Panc1 (cell line): ENCODE measurements around the gene CALHM6. TPM values are rescaled to one million over a fixed set of nuclear protein-coding genes. Genes with fewer than 3 reads are reported as not detected.

Experiments used
- ATAC-seq: fragments of 200-7000 bp; cut with Tn5 transposase; 2 replicates; pipeline ENCODE4 v1.9.1; 2020; ENCODE audit warnings: mild to moderate bottlenecking, moderate library complexity
- BruUV-seq: library from RNA; stranded (reverse); fragments of 400-500 nt; replicated peaks from 2 replicates; lab custom pipeline; 2021; lab: Mats Ljungman, UMichigan
- CTCF ChIA-PET: fragments of 300-600 bp; sonication (Branson Sonifier 250); formaldehyde crosslinking; loops from one replicate; lab custom pipeline; 2022; ENCODE audit warnings: antibody characterized with exemption; lab: Charles Lee
- POLR2A ChIA-PET: fragments of 300-600 bp; sonication (Branson Sonifier 250); formaldehyde crosslinking; loops from one replicate; lab custom pipeline; 2022; ENCODE audit warnings: antibody characterized with exemption; lab: Charles Lee
- DNase-seq: peaks from one replicate; pipeline ENCODE4 v3.0.0-alpha.2; 2010; ENCODE audit warnings: low read depth, low spot score
- H3K27ac ChIP-seq: 2 replicates; pipeline ENCODE4 v1.5.1; 2011; ENCODE audit warnings: mild to moderate bottlenecking, low read length, inconsistent platforms
- H3K27me3 ChIP-seq: fragments of 200-500 bp; sonication (Bioruptor generic); 2 replicates; pipeline ENCODE4 v1.6.0; 2014; ENCODE audit warnings: low read length, inconsistent platforms; ENCODE audit not compliant: control insufficient read depth, insufficient read depth
- H3K36me3 ChIP-seq: fragments of 200-500 bp; sonication (Bioruptor generic); 2 replicates; pipeline ENCODE4 v1.5.1; 2014; ENCODE audit warnings: inconsistent platforms, mild to moderate bottlenecking, low read length, moderate library complexity; ENCODE audit not compliant: control insufficient read depth, insufficient read depth
- H3K4me1 ChIP-seq: 2 replicates; pipeline ENCODE4 v1.5.1; 2011; ENCODE audit warnings: inconsistent platforms, mild to moderate bottlenecking, low read length, moderate library complexity; ENCODE audit not compliant: control insufficient read depth, insufficient read depth
- H3K4me3 ChIP-seq, 2 experiments: 2 replicates each; pipeline ENCODE4 v1.5.1; 2011 to 2012; ENCODE audit warnings: low read depth in 2 of 2, low read length in 2 of 2, mild to moderate bottlenecking in 2 of 2, inconsistent platforms in 1 of 2, moderate library complexity in 1 of 2
- H3K9me3 ChIP-seq: fragments of 200-500 bp; sonication (Bioruptor generic); 2 replicates; pipeline ENCODE4 v1.5.1; 2014; ENCODE audit warnings: low read depth, mild to moderate bottlenecking, inconsistent platforms, low read length, moderate library complexity; ENCODE audit not compliant: control insufficient read depth, insufficient read depth
- POLR2AphosphoS5 ChIP-seq: IDR thresholded peaks from 2 replicates; pipeline ENCODE4 v1.6.1; 2012; ENCODE audit warnings: mild to moderate bottlenecking, low read depth, low read length, moderate library complexity
- SIN3A ChIP-seq: IDR thresholded peaks from 2 replicates; pipeline ENCODE4 v1.6.1; 2012; ENCODE audit warnings: low read depth, mild to moderate bottlenecking, low read length, moderate library complexity, borderline replicate concordance; ENCODE audit not compliant: insufficient read depth
- TCF7L2 ChIP-seq: IDR thresholded peaks from 2 replicates; pipeline ENCODE4 v1.6.1; 2011; ENCODE audit warnings: mild to moderate bottlenecking, low read depth, low read length, inconsistent platforms
- in situ Hi-C: cut with HindIII; loops from 2 replicates; pipeline ENCODE4 v1.10.0; 2016; ENCODE audit warnings: low sequenced_read_pairs, low pct_unique_long_range_greater_than_20kb
- intact Hi-C: fragments of 100-400 bp; cut with micrococcal nuclease; formaldehyde crosslinking; loops from one replicate; pipeline ENCODE4 v1.10.0; 2022; ENCODE audit not compliant: unreplicated experiment
- total RNA-seq: library from RNA; stranded (reverse); gene quantifications from one replicate; pipeline ENCODE4 v1.2.1, GENCODE V29; 2021; ENCODE audit not compliant: unreplicated experiment
- TF ChIP-seq, protein P1 (sequence below), 2 experiments: IDR thresholded peaks; 2 replicates each; pipeline ENCODE4 v1.6.1; 2011 to 2012; ENCODE audit warnings: low read depth in 2 of 2, control low read depth in 1 of 2, low read length in 1 of 2, mild to moderate bottlenecking in 1 of 2, moderate library complexity in 1 of 2; ENCODE audit not compliant: insufficient read depth in 1 of 2
- TF ChIP-seq, protein P2 (sequence below): fragments of 450-650 bp; IDR thresholded peaks from 2 replicates; pipeline ENCODE4 v1.5.1; 2017; ENCODE audit warnings: mild to moderate bottlenecking

CALHM6 gene
- total RNA-seq, 1 experiment from 2014 or later: not detected

DNA sequence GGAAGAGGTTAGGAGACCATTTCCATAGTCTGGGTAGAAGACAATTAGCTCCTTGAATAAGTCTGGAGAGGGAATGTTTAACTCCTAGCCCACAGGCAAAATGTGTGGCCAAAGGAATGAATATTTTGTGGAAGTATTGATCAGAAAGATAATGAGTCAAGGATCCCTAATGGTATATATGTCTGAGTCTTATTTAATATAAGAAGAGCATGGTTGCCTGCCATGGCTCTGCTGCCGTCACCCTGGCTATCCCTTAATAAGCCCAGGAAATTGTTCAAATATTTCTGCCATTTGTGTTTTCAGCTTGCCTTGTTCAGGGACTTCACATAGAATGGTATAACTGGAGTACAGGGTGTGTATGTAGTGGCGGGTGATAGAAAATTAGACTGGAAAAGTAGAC lies 18.1 kb upstream of the CALHM6 start:
- CTCF ChIA-PET: no interaction called here
- no TSS peak for BruUV-seq
- intact Hi-C loops: no loop called here

DNA sequence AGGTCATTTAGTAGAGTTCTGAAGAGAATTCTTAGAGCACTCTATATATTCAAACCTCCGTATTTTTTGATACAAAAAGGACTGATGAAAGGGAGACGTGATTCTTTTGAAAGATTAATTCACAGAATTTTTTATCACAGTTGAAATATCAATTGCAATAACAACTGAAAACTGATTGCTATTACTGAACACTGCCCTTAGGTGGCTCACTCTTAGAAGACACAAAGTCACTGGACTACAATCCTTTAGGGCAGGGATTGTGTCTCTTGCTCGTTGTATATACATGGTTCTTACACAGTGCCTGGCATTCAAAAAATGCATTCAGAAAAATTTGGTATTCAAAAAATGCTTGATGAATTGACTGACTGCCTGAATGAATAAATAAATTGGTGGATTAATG lies 17.1 kb upstream of the CALHM6 start:
- H3K9me3 ChIP-seq: no peaks in the 10 kb centered on the region
- ATAC-seq: peak; percentile 80
- H3K4me3 ChIP-seq: no peak overlapping the region
- in situ Hi-C loops (no loop called here), intact Hi-C loops (no loop called here)
- ChIA-PET CTCF (interaction anchor here (1.1 kb wide), 1 partner anchor 135 kb away, joined by 3 read pairs; no protein-coding TSS in a partner anchor), POLR2A (no interaction called here)
- no peak overlapping the region for H3K27ac ChIP-seq
- no peaks in the 10 kb centered on the region for H3K36me3 ChIP-seq
- DNase-seq: peak; percentile 10
- H3K27me3 ChIP-seq: peaks cover 11% of the 10 kb centered on the region
- H3K4me1 ChIP-seq: no peaks in the 10 kb centered on the region
- no TSS peak for BruUV-seq
- TF ChIP-seq, protein P1, sequence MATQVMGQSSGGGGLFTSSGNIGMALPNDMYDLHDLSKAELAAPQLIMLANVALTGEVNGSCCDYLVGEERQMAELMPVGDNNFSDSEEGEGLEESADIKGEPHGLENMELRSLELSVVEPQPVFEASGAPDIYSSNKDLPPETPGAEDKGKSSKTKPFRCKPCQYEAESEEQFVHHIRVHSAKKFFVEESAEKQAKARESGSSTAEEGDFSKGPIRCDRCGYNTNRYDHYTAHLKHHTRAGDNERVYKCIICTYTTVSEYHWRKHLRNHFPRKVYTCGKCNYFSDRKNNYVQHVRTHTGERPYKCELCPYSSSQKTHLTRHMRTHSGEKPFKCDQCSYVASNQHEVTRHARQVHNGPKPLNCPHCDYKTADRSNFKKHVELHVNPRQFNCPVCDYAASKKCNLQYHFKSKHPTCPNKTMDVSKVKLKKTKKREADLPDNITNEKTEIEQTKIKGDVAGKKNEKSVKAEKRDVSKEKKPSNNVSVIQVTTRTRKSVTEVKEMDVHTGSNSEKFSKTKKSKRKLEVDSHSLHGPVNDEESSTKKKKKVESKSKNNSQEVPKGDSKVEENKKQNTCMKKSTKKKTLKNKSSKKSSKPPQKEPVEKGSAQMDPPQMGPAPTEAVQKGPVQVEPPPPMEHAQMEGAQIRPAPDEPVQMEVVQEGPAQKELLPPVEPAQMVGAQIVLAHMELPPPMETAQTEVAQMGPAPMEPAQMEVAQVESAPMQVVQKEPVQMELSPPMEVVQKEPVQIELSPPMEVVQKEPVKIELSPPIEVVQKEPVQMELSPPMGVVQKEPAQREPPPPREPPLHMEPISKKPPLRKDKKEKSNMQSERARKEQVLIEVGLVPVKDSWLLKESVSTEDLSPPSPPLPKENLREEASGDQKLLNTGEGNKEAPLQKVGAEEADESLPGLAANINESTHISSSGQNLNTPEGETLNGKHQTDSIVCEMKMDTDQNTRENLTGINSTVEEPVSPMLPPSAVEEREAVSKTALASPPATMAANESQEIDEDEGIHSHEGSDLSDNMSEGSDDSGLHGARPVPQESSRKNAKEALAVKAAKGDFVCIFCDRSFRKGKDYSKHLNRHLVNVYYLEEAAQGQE (IDR thresholded peaks at IDR 0.05; ENCODE audit: insufficient read depth in 1 of 2, low read depth in 2 of 2, low read length in 1 of 2): no peak
- no peak for TF ChIP-seq SIN3A
- TF ChIP-seq TCF7L2: no peak
- TF ChIP-seq, protein P2, sequence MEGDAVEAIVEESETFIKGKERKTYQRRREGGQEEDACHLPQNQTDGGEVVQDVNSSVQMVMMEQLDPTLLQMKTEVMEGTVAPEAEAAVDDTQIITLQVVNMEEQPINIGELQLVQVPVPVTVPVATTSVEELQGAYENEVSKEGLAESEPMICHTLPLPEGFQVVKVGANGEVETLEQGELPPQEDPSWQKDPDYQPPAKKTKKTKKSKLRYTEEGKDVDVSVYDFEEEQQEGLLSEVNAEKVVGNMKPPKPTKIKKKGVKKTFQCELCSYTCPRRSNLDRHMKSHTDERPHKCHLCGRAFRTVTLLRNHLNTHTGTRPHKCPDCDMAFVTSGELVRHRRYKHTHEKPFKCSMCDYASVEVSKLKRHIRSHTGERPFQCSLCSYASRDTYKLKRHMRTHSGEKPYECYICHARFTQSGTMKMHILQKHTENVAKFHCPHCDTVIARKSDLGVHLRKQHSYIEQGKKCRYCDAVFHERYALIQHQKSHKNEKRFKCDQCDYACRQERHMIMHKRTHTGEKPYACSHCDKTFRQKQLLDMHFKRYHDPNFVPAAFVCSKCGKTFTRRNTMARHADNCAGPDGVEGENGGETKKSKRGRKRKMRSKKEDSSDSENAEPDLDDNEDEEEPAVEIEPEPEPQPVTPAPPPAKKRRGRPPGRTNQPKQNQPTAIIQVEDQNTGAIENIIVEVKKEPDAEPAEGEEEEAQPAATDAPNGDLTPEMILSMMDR: peak; percentile 73; the same call in 1 of the 2 replicates

More for the DNA sequence above, 18.1 kb upstream of the CALHM6 start:
- ATAC-seq (no peak), DNase-seq (no peak)
- no peaks in the 10 kb centered on the region for H3K4me1 ChIP-seq
- H3K4me3 ChIP-seq: no peak overlapping the region
- H3K27ac ChIP-seq: no peak overlapping the region
- POLR2A ChIA-PET: no interaction called here
- H3K36me3 ChIP-seq: no peaks in the 10 kb centered on the region
- in situ Hi-C loops: no loop called here
- H3K9me3 ChIP-seq: no peaks in the 10 kb centered on the region
- peaks cover 21% of the 10 kb centered on the region for H3K27me3 ChIP-seq
- TF ChIP-seq POLR2AphosphoS5: no peak
- TF ChIP-seq TCF7L2: no peak
- TF ChIP-seq, protein P2: no peak
- TF ChIP-seq SIN3A: no peak
- TF ChIP-seq, protein P1 (IDR thresholded peaks at IDR 0.05; ENCODE audit: insufficient read depth in 1 of 2, low read depth in 2 of 2, low read length in 1 of 2): no peak
